Thoracic aorta (tissue), 2 donors: ENCODE results near the gene MAN2B2. TPM values are rescaled to one million over a fixed set of nuclear protein-coding genes. Genes with fewer than 3 reads are reported as not detected.

Experiments used
- ATAC-seq: fragments of 150-250 bp; one replicate; pipeline ENCODE4 v1.8.0; 2017; ENCODE audit warnings: low read depth; ENCODE audit not compliant: insufficient number of reproducible peaks, low FRiP score
- DNase-seq: peaks from one replicate; pipeline ENCODE4 v3.0.0-alpha.2; 2020; ENCODE audit warnings: low spot score
- H3K27ac ChIP-seq, 2 donors: fragments of 200-600 bp; sonication (generic); 1 replicate in 1 of 2; 2 replicates in 1 of 2; pipeline ENCODE4 v1.5.1; 2016; ENCODE audit warnings: mild to moderate bottlenecking in 2 of 2, moderate library complexity in 2 of 2
- H3K27me3 ChIP-seq: fragments of 200-600 bp; sonication (generic); replicated peaks from 2 replicates; pipeline ENCODE4 v1.6.0; 2016; ENCODE audit warnings: mild to moderate bottlenecking; ENCODE audit not compliant: insufficient read depth
- H3K36me3 ChIP-seq: fragments of 200-600 bp; sonication (generic); one replicate; pipeline ENCODE4 v1.5.1; 2016
- H3K4me1 ChIP-seq, 2 donors: fragments of 200-600 bp; sonication (generic); 1 replicate in 1 of 2; 2 replicates in 1 of 2; pipeline versions ENCODE4 v1.5.1 to v1.6.0; 2016; ENCODE audit warnings: low read depth in 2 of 2, mild to moderate bottlenecking in 1 of 2; ENCODE audit not compliant: control insufficient read depth in 1 of 2
- H3K4me3 ChIP-seq: fragments of 200-600 bp; sonication (generic); 2 replicates; pipeline ENCODE4 v1.5.1; 2016; ENCODE audit warnings: mild to moderate bottlenecking
- H3K9me3 ChIP-seq: fragments of 200-600 bp; sonication (generic); 2 replicates; pipeline ENCODE4 v1.5.1; 2016
- CTCF ChIP-seq: fragments of 200-600 bp; sonication (generic); IDR thresholded peaks from one replicate; pipeline ENCODE4 v1.5.1; 2019; ENCODE audit warnings: antibody characterized with exemption
- total RNA-seq, 2 donors: library from RNA; depleted of rRNA; stranded (reverse); fragments of >200 nt; gene quantifications; one replicate each; pipeline versions ENCODE4 v1.1.0 to v1.2.3, GENCODE V29; 2016

Gene MAN2B2
- total RNA-seq, 2 donors from 2014 or later: 77.1 to 94.1 TPM

- TF ChIP-seq CTCF: no peak
- no peaks in the 10 kb centered on the region for H3K27me3 ChIP-seq
Measured at GRCh38 chr4:6542951-6543350, 32.0 kb upstream of the MAN2B2 start.

GRCh38 chr4:6546091-6546490 is 28.9 kb upstream of the MAN2B2 start:
- Histone ChIP-seq H3K27me3 (no peaks in the 10 kb centered on the region), H3K27ac (no peak overlapping the region), H3K9me3 (no peaks in the 10 kb centered on the region), H3K4me3 (no peak overlapping the region), H3K4me1 (no peaks in the 10 kb centered on the region), H3K36me3 (no peaks in the 10 kb centered on the region)
- ATAC-seq: no peak
- DNase-seq: no peak
- no peak for TF ChIP-seq CTCF

More at GRCh38 chr4:6542951-6543350, 32.0 kb upstream of the MAN2B2 start:
- no peaks in the 10 kb centered on the region for H3K36me3 ChIP-seq
- no peak for ATAC-seq
- no peak for DNase-seq
- H3K27ac ChIP-seq: no peak overlapping the region
- no peaks in the 10 kb centered on the region for H3K4me1 ChIP-seq
- no peak overlapping the region for H3K4me3 ChIP-seq
- peaks cover 4% of the 10 kb centered on the region for H3K9me3 ChIP-seq

- no peak for DNase-seq
- Histone ChIP-seq H3K4me3 (no peak overlapping the region), H3K36me3 (no peaks in the 10 kb centered on the region), H3K9me3 (peaks cover 6% of the 10 kb centered on the region), H3K4me1 (no peaks in the 10 kb centered on the region), H3K27ac (no peak overlapping the region), H3K27me3 (no peaks in the 10 kb centered on the region)
- ATAC-seq: no peak
- TF ChIP-seq CTCF: peak; percentile 63
Measured at GRCh38 chr4:6546681-6547447, 28.1 kb upstream of the MAN2B2 start.

GRCh38 chr4:6548201-6548881 is 26.6 kb upstream of the MAN2B2 start:
- no peak overlapping the region for H3K27ac ChIP-seq
- no peak for TF ChIP-seq CTCF
- no peaks in the 10 kb centered on the region for H3K4me1 ChIP-seq
- DNase-seq (no peak), ATAC-seq (no peak)
- H3K4me3 ChIP-seq: no peak overlapping the region
- H3K9me3 ChIP-seq: peaks cover 7% of the 10 kb centered on the region
- no peaks in the 10 kb centered on the region for H3K27me3 ChIP-seq
- H3K36me3 ChIP-seq: no peaks in the 10 kb centered on the region

GRCh38 chr4:6548882-6549230 is 26.1 kb upstream of the MAN2B2 start:
- no peak for TF ChIP-seq CTCF
- no peaks in the 10 kb centered on the region for H3K27me3 ChIP-seq
- DNase-seq: no peak

More at GRCh38 chr4:6548882-6549230, 26.1 kb upstream of the MAN2B2 start:
- Histone ChIP-seq H3K9me3 (peaks cover 7% of the 10 kb centered on the region), H3K4me1 (no peaks in the 10 kb centered on the region), H3K36me3 (no peaks in the 10 kb centered on the region), H3K27ac (no peak overlapping the region), H3K4me3 (no peak overlapping the region)
- no peak for ATAC-seq
